ENCODE results near the gene MYO10.
A peak's percentile ranks its signal among the peaks of the same experiment; 100 is the strongest.
"Not testable (repeated sequence)": the region's sequence is repeated elsewhere in the genome, so short reads cannot be mapped to it uniquely, and the experiment has no call there.

The MYO10 gene

DNA sequence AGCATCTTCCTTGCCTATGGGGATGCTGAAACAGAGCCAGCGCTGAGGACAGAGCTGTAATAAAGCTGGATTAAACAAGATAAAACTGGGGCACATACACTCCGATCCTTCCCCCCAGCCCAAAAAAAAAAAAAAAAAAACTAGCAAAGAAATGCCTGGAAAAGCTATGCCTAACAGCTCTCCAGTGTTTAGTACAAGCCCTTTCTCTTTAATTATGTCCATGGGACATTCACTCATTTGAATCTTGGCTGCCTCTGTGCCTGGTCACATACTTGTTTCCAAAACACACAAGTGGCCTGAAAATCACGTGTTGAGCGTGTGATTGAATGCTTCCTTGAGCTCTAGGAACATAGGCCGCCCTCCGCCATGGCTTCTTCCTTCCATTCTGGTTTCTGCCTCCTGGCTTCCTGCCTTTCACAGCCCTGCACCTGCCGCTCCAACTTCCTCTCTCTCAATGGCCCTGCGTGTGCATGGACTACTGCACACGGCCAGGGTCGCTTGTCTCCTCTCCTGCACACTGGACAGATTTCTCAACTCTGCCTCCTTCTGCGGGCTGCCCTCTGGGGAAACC lies 208.2 kb downstream of the MYO10 start:
- Histone ChIP-seq H3K27ac (ENCODE audit: low read length) (peak overlapping the region; percentile 24), H3K9ac (ENCODE audit: low read length in 2 of 2) (no peak overlapping the region), H3K9me3 (ENCODE audit: control insufficient read depth in 2 of 2, low read length in 2 of 2) (peaks cover 0 to 8% of the 10 kb centered on the region in 2 donors)

GRCh38 chr5:16726538-16726946 lies 209.5 kb downstream of the MYO10 start:
- Histone ChIP-seq H3K27me3 (ENCODE audit: control insufficient read depth in 1 of 2, insufficient read depth in 2 of 2, low read length in 2 of 2) (no peaks in the 10 kb centered on the region), H3K4me1 (ENCODE audit: control insufficient read depth, insufficient read depth, low read length) (peaks cover 6% of the 10 kb centered on the region), H3K9me3 (ENCODE audit: control insufficient read depth in 2 of 2, low read length in 2 of 2) (peaks cover 0 to 8% of the 10 kb centered on the region in 2 donors), H3K9ac (ENCODE audit: low read length in 2 of 2) (no peak overlapping the region), H3K36me3 (ENCODE audit: control insufficient read depth in 2 of 2, insufficient read depth in 2 of 2, low read length in 2 of 2) (no peaks in the 10 kb centered on the region), H3K4me3 (ENCODE audit: low read length in 2 of 2) (no peak overlapping the region), H3K27ac (ENCODE audit: low read length) (no peak overlapping the region)

More for the DNA sequence above, 208.2 kb downstream of the MYO10 start:
- Histone ChIP-seq H3K4me3 (ENCODE audit: low read length in 2 of 2) (peak overlapping the region in 1 of 2 donors; percentile 40), H3K36me3 (ENCODE audit: control insufficient read depth in 2 of 2, insufficient read depth in 2 of 2, low read length in 2 of 2) (no peaks in the 10 kb centered on the region), H3K4me1 (ENCODE audit: control insufficient read depth, insufficient read depth, low read length) (peaks cover 6% of the 10 kb centered on the region), H3K27me3 (ENCODE audit: control insufficient read depth in 1 of 2, insufficient read depth in 2 of 2, low read length in 2 of 2) (no peaks in the 10 kb centered on the region)

DNA sequence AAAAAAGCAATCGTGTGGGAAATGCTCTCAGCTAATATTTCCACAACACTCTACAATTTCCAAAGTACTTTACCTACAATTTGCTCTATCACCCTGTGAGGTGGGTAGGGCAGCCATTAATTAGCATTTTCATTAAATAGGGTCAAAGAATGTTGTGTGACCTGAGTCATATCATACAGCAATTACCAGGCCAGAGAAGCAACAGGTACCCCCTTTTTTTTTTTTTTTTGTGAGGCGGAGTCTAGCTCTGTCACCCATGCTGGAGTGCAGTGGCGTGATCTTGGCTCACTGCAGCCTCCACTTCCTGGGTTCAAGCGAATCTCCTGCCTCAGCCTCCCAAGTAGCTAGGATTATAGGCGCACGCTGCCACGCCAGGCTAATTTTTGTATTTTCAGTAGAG lies 210.5 kb downstream of the MYO10 start:
- Histone ChIP-seq H3K4me3 (ENCODE audit: low read length in 2 of 2) (no peak overlapping the region), H3K9ac (ENCODE audit: low read length in 2 of 2) (no peak overlapping the region), H3K9me3 (ENCODE audit: control insufficient read depth in 2 of 2, low read length in 2 of 2) (peaks cover 0 to 8% of the 10 kb centered on the region in 2 donors), H3K27me3 (ENCODE audit: control insufficient read depth in 1 of 2, insufficient read depth in 2 of 2, low read length in 2 of 2) (no peaks in the 10 kb centered on the region), H3K36me3 (ENCODE audit: control insufficient read depth in 2 of 2, insufficient read depth in 2 of 2, low read length in 2 of 2) (no peaks in the 10 kb centered on the region), H3K27ac (ENCODE audit: low read length) (no peak overlapping the region), H3K4me1 (ENCODE audit: control insufficient read depth, insufficient read depth, low read length) (peaks cover 6% of the 10 kb centered on the region)

DNA sequence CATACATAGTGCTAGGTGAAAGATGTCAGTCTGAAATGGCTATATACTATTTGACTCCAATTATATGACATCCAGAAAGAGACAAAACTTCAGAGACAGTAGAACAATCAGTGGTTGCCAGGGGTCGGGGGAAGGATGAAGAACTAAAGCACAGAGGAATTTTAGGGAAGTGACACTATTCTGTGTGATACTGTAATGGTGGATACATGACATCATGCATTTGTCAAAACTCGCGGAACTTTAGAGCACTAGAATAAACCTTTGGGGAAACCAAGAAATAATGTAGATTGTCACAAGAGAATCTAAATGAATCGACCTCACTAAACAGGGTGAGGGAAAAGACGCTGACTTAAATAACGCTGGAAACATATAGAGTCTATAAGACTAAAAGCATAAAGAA lies 212.3 kb downstream of the MYO10 start:
- no peak overlapping the region for H3K4me3 ChIP-seq (ENCODE audit: low read length in 2 of 2)
- peaks cover 0 to 3% of the 10 kb centered on the region in 2 donors for H3K9me3 ChIP-seq (ENCODE audit: control insufficient read depth in 2 of 2, low read length in 2 of 2)
- H3K27ac ChIP-seq (ENCODE audit: low read length) = no peak overlapping the region
- no peaks in the 10 kb centered on the region for H3K27me3 ChIP-seq (ENCODE audit: control insufficient read depth in 1 of 2, insufficient read depth in 2 of 2, low read length in 2 of 2)
- H3K4me1 ChIP-seq (ENCODE audit: control insufficient read depth, insufficient read depth, low read length) = peaks cover 6% of the 10 kb centered on the region
- no peaks in the 10 kb centered on the region for H3K36me3 ChIP-seq (ENCODE audit: control insufficient read depth in 2 of 2, insufficient read depth in 2 of 2, low read length in 2 of 2)
- no peak overlapping the region for H3K9ac ChIP-seq (ENCODE audit: low read length in 2 of 2)

DNA sequence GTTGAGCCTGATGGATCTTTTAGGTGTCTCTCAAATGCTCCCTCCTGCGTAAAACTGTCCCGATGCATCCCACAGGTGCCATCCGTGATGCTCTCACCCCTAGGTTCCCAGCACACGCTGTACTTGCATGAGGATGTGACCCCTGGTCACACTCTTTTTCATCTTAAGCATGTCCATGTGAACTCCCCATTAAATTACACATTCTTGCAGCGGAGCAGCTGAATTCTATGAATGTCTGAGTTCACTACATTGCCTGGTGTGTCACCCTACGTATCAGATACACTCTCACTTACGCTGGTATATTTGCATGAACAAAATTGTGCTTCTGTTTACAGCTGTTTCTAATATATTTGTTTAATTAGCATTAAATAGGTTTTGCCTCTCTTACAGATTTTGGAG lies 214.0 kb downstream of the MYO10 start:
- H3K27ac ChIP-seq (ENCODE audit: low read length) = no peak overlapping the region

DNA sequence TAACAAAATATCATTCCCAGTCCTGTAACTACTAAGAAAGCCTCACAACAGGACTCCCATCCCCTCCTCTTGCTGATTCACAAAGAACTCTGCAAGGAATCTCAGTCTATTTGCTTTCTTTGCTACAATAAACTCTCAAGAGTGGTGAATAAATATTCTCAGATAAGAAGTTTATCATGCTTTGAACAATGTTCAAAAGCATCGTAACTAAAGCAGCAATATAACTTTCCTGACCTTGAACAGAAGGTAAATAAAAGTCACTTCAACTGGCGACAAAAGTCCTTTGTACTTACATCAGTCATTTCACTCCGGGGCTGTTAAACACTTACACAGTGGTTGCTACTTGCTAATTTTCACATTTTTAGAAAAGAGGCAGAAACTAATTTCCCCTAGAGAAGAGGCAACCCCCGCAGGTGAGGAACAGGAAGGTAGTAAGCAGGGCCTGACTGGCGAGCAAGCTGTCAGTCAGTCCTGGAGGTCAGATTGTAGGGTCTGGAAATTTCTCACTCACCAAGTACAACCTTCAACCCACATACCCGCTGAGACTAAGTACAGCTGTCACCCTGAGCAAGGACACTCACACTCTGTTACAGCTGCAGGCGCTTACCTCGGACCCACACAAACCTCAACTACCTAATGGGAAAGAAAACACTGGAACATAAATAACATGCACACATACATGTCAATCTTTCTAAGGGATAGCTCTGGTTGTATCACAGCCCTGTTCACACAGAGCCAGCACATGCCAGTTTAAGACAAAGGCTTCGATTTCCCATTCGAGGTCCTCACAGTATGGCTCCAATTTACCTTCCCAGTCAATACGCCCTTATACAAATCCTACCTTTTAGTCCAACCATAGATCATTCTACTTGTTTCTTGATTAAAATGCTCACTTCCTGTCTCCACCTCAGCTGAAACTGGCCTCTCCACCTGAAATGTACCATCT lies 214.7 kb downstream of the MYO10 start:
- H3K4me1 ChIP-seq (ENCODE audit: control insufficient read depth, insufficient read depth, low read length) = no peaks in the 10 kb centered on the region
- H3K27ac ChIP-seq (ENCODE audit: low read length) = no peak overlapping the region
- peaks cover 0 to 3% of the 10 kb centered on the region in 2 donors for H3K9me3 ChIP-seq (ENCODE audit: control insufficient read depth in 2 of 2, low read length in 2 of 2)
- H3K4me3 ChIP-seq (ENCODE audit: low read length in 2 of 2) = no peak overlapping the region
- no peaks in the 10 kb centered on the region for H3K36me3 ChIP-seq (ENCODE audit: control insufficient read depth in 2 of 2, insufficient read depth in 2 of 2, low read length in 2 of 2)
- H3K9ac ChIP-seq (ENCODE audit: low read length in 2 of 2) = no peak overlapping the region
- no peaks in the 10 kb centered on the region for H3K27me3 ChIP-seq (ENCODE audit: control insufficient read depth in 1 of 2, insufficient read depth in 2 of 2, low read length in 2 of 2)

More for the DNA sequence above, 214.0 kb downstream of the MYO10 start:
- Histone ChIP-seq H3K4me3 (ENCODE audit: low read length in 2 of 2) (no peak overlapping the region), H3K9ac (ENCODE audit: low read length in 2 of 2) (no peak overlapping the region), H3K27me3 (ENCODE audit: control insufficient read depth in 1 of 2, insufficient read depth in 2 of 2, low read length in 2 of 2) (no peaks in the 10 kb centered on the region), H3K4me1 (ENCODE audit: control insufficient read depth, insufficient read depth, low read length) (no peaks in the 10 kb centered on the region), H3K9me3 (ENCODE audit: control insufficient read depth in 2 of 2, low read length in 2 of 2) (peaks cover 0 to 3% of the 10 kb centered on the region in 2 donors), H3K36me3 (ENCODE audit: control insufficient read depth in 2 of 2, insufficient read depth in 2 of 2, low read length in 2 of 2) (no peaks in the 10 kb centered on the region)

DNA sequence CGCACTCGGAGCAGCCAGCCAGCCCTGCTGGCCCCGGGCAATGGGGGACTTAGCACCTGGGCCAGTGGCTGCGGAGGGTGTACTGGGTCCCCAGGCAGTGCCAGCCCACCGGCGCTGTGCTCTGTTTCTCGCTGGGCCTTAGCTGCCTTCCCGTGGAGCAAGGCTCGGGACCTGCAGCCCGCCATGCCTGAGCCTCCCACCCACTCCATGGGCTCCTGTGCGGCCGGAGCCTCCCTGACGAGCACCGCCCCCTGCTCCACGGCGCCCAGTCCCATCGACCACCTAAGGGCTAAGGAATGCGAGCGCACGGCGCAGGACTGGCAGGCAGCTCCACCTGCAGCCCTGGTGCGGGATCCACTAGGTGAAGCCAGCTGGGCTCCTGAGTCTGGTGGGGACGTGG lies 218.1 kb downstream of the MYO10 start:
- H3K9me3 ChIP-seq (ENCODE audit: control insufficient read depth in 2 of 2, low read length in 2 of 2); H3K36me3 ChIP-seq (ENCODE audit: control insufficient read depth in 2 of 2, insufficient read depth in 2 of 2, low read length in 2 of 2); H3K27ac ChIP-seq (ENCODE audit: low read length); H3K4me1 ChIP-seq (ENCODE audit: control insufficient read depth, insufficient read depth, low read length); H3K4me3 ChIP-seq (ENCODE audit: low read length in 2 of 2); H3K27me3 ChIP-seq (ENCODE audit: control insufficient read depth in 1 of 2, insufficient read depth in 2 of 2, low read length in 2 of 2); H3K9ac ChIP-seq (ENCODE audit: low read length in 2 of 2): not testable (repeated sequence)

DNA sequence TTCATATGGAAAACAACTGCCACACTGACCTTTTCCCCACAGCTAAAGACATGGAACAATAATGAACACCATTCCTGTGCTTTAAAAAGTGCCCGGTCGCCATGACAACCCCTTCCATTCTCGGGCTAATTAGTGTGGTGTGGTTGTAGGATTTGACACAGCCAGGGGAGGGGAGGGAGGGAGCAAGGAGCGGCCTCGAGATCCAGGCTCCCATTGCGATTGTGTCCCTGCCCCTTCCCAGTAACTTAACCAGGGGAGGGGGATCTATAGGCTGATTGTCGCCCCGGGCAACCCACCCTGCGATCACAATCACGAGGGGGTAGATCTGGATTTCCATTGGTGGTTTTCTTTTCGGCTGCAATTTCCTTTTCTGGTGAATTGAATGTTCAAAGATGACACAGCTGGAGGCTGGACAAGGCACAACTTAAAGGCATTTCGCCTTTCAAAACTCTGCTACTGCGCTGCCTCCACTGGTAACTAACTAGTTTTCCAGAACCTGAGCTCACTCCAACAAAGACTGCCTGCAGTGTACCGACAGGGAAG lies 222.6 kb downstream of the MYO10 start:
- H3K9me3 ChIP-seq (ENCODE audit: control insufficient read depth in 2 of 2, low read length in 2 of 2) = no peaks in the 10 kb centered on the region
- no peaks in the 10 kb centered on the region for H3K4me1 ChIP-seq (ENCODE audit: control insufficient read depth, insufficient read depth, low read length)
- H3K9ac ChIP-seq (ENCODE audit: low read length in 2 of 2) = peak overlapping the region in 1 of 2 donors; percentile 55
- no peak overlapping the region for H3K27ac ChIP-seq (ENCODE audit: low read length)
- H3K4me3 ChIP-seq (ENCODE audit: low read length in 2 of 2) = peak overlapping the region; percentile 16 to 62
- H3K27me3 ChIP-seq (ENCODE audit: control insufficient read depth in 1 of 2, insufficient read depth in 2 of 2, low read length in 2 of 2) = no peaks in the 10 kb centered on the region
- peaks cover 0 to 4% of the 10 kb centered on the region in 2 donors for H3K36me3 ChIP-seq (ENCODE audit: control insufficient read depth in 2 of 2, insufficient read depth in 2 of 2, low read length in 2 of 2)

DNA sequence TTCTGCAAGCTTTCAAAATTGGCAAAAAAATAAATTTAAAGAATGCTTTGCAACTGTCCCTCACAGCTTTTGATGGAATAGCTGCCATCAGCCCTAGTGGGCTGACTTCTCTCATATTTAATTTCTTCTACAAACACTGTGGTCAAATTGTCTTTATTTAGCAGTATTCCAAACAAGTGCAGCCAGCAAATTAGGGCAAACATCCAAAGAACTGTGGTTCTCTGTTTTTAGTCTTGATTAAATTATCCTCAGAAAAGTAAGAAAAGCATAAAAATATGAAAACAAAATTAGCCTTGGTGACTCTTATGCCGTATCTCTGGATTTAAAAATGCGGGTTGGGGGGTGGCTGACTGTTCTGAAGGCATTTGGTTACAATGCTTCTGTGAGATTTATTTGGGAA lies 223.5 kb downstream of the MYO10 start:
- H3K9me3 ChIP-seq (ENCODE audit: control insufficient read depth in 2 of 2, low read length in 2 of 2) = no peaks in the 10 kb centered on the region
- H3K4me1 ChIP-seq (ENCODE audit: control insufficient read depth, insufficient read depth, low read length) = no peaks in the 10 kb centered on the region
- no peak overlapping the region for H3K27ac ChIP-seq (ENCODE audit: low read length)
- H3K36me3 ChIP-seq (ENCODE audit: control insufficient read depth in 2 of 2, insufficient read depth in 2 of 2, low read length in 2 of 2) = peaks cover 0 to 4% of the 10 kb centered on the region in 2 donors
- no peak overlapping the region for H3K4me3 ChIP-seq (ENCODE audit: low read length in 2 of 2)
- H3K9ac ChIP-seq (ENCODE audit: low read length in 2 of 2) = no peak overlapping the region
- no peaks in the 10 kb centered on the region for H3K27me3 ChIP-seq (ENCODE audit: control insufficient read depth in 1 of 2, insufficient read depth in 2 of 2, low read length in 2 of 2)

- H3K27ac ChIP-seq (ENCODE audit: low read length) = no peak overlapping the region
- H3K4me1 ChIP-seq (ENCODE audit: control insufficient read depth, insufficient read depth, low read length) = no peaks in the 10 kb centered on the region
- no peak overlapping the region for H3K9ac ChIP-seq (ENCODE audit: low read length in 2 of 2)
- no peaks in the 10 kb centered on the region for H3K27me3 ChIP-seq (ENCODE audit: control insufficient read depth in 1 of 2, insufficient read depth in 2 of 2, low read length in 2 of 2)
- no peak overlapping the region for H3K4me3 ChIP-seq (ENCODE audit: low read length in 2 of 2)
- no peaks in the 10 kb centered on the region for H3K9me3 ChIP-seq (ENCODE audit: control insufficient read depth in 2 of 2, low read length in 2 of 2)
- H3K36me3 ChIP-seq (ENCODE audit: control insufficient read depth in 2 of 2, insufficient read depth in 2 of 2, low read length in 2 of 2) = peaks cover 0 to 4% of the 10 kb centered on the region in 2 donors
Observed at GRCh38 chr5:16712178-16712577, 223.9 kb downstream of the MYO10 start.
